SK-N-MC (cell line): ENCODE data around the gene C1orf74.

Experiments
- DNase-seq: peaks from one replicate; pipeline ENCODE4 v3.0.0-alpha.2; 2011; ENCODE audit warnings: low read depth, low spot score
- H3K27ac ChIP-seq: fragments of 200-600 bp; sonication (generic); 2 replicates; pipeline ENCODE4 v1.5.1; 2016; ENCODE audit warnings: mixed run types
- H3K36me3 ChIP-seq: fragments of 200-600 bp; sonication (generic); 2 replicates; pipeline ENCODE4 v1.6.1; 2017; ENCODE audit warnings: antibody characterized with exemption, low read length, mixed read lengths; ENCODE audit not compliant: insufficient read depth
- H3K4me3 ChIP-seq: fragments of 200-600 bp; sonication (generic); 2 replicates; pipeline ENCODE4 v1.5.1; 2016
- H3K9ac ChIP-seq: fragments of 200-600 bp; sonication (generic); 2 replicates; pipeline ENCODE4 v1.8.0; 2017; ENCODE audit warnings: mixed run types, mixed read lengths; ENCODE audit not compliant: insufficient read length
- H3K9me3 ChIP-seq: fragments of 200-600 bp; sonication (generic); 2 replicates; pipeline ENCODE4 v1.6.1; 2017; ENCODE audit warnings: low read depth, mild to moderate bottlenecking, antibody characterized with exemption, low read length, moderate library complexity, mixed read lengths
- EZH2 ChIP-seq: fragments of 200-600 bp; sonication (generic); IDR thresholded peaks from one replicate; pipeline ENCODE4 v1.6.1; 2017; ENCODE audit warnings: antibody characterized with exemption
- FOXP2 ChIP-seq: optimal IDR thresholded peaks from 2 replicates; pipeline ENCODE3; 2011; ENCODE audit warnings: mild to moderate bottlenecking, moderate library complexity; ENCODE audit not compliant: insufficient read depth; ENCODE audit errors: extremely low read length, control extremely low read depth
- POLR2AphosphoS5 ChIP-seq: IDR thresholded peaks from 2 replicates; pipeline ENCODE4 v1.6.1; 2012; ENCODE audit warnings: mild to moderate bottlenecking, low read depth, low read length, borderline replicate concordance

The C1orf74 gene

GRCh38 chr1:209785592-209785991 lies 1.2 kb upstream of the C1orf74 start:
- Histone ChIP-seq H3K4me3 (no peak overlapping the region), H3K27ac (no peak overlapping the region), H3K9me3 (peaks cover 5% of the 10 kb centered on the region; the same call in 1 of the 2 replicates), H3K9ac (no peak overlapping the region), H3K36me3 (peaks cover 10% of the 10 kb centered on the region; the same call in 1 of the 2 replicates)
- no peak for TF ChIP-seq POLR2AphosphoS5
- no peak for TF ChIP-seq EZH2
- TF ChIP-seq FOXP2, result no peak
- DNase-seq, result no peak

DNA sequence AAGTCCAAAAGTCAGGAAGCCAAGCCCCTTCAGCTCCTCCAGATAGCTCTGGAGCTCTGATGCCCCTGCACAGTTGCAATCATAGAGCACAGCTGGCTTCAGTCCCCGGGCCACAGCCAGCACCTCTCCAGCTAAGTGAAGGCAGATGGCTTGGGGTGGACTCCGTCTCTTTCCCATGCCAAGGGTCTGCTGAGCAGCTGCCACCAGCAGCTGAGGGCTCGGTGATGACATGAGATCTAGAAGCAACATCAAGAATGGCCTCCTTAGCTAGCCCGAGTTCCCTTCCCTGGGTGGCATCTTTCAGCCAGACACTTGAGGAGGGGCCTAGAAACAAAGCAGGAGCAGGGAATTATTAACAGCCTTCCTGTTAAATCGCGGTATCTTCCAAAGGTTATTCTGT lies 973 bp downstream of the C1orf74 start:
- Histone ChIP-seq H3K4me3 (peak overlapping the region; percentile 99), H3K27ac (no peak overlapping the region), H3K9ac (peak overlapping the region; percentile 99), H3K9me3 (peaks cover 5% of the 10 kb centered on the region; the same call in 1 of the 2 replicates), H3K36me3 (peaks cover 10% of the 10 kb centered on the region; the same call in 1 of the 2 replicates)
- TF ChIP-seq EZH2 (no peak), POLR2AphosphoS5 (no peak), FOXP2 (no peak)
- no peak for DNase-seq

DNA sequence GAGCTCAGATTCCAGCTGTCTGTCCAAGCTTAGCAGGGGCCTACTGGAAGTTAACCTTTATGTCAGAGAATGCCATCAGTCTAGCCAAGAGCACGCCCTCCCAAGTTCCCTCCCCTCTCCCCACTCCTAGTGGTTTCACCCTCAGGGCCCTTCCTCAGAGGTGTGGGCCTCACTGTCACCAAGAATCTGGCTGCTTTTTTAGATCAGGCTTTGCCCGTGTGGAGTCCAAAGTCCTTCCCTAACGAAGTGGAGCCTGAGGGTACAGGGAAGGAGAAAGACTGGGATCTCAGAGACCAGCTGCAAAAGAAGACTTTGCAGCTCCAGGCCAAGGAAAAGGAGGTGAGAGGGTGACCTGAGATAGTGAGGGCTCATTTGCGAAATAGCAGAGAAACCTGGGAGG lies 4.1 kb downstream of the C1orf74 start:
- TF ChIP-seq POLR2AphosphoS5 (no peak), EZH2 (no peak), FOXP2 (no peak)

DNA sequence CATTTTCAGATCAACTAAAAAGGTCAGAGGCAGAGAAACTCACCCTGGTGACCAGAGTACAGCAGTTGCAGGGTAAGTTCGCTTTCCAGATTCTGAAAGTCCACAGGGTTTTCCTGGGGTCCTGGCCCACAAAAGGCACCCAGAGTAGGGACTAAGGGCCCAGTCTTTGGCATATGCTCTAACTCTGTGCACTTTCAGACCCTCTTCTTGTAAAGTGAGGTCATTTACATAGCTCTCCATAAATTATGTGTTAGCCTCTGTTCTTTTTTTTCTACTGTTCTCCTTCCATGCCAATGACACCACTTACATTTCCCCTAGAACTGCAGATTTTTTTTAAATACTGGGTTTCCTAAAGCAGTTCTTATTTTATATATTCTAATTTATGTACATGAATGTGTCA lies 6.3 kb downstream of the C1orf74 start:
- no peak for DNase-seq
- H3K27ac ChIP-seq, result no peak overlapping the region

More for the DNA sequence above, 4.1 kb downstream of the C1orf74 start:
- Histone ChIP-seq H3K4me3 (no peak overlapping the region; the same call in 1 of the 2 replicates), H3K9me3 (peaks cover 5% of the 10 kb centered on the region; the same call in 1 of the 2 replicates), H3K9ac (peak overlapping the region; percentile 21), H3K36me3 (peaks cover 10% of the 10 kb centered on the region; the same call in 1 of the 2 replicates), H3K27ac (peak overlapping the region; percentile 15; the same call in 1 of the 2 replicates)
- no peak for DNase-seq

DNA sequence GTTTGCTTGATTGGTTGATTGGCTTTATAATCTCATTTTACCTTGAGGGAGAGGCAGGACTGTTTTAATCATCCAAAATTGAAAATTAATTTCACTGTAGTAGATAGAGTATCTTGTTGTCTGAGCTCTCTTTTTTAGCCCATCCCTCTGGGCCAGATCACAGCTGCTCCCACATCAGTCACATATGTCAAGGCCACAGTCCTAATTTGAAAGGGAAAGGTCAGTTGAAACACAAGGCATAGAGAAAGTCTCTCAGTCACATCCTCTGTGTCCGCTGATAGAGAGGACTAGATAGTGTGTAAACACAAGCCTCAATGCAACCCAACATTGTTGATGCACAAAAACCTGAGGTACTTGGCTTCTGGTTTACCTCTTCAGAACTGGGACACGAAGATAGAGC lies 6.8 kb downstream of the C1orf74 start:
- DNase-seq, result no peak
- H3K36me3 ChIP-seq, result peaks cover 4% of the 10 kb centered on the region; the same call in 1 of the 2 replicates
- no peaks in the 10 kb centered on the region for H3K9me3 ChIP-seq
- H3K27ac ChIP-seq, result no peak overlapping the region
- no peak overlapping the region for H3K4me3 ChIP-seq
- no peak overlapping the region for H3K9ac ChIP-seq
- no peak for TF ChIP-seq FOXP2
- no peak for TF ChIP-seq POLR2AphosphoS5
- TF ChIP-seq EZH2, result no peak

More for the DNA sequence above, 6.3 kb downstream of the C1orf74 start:
- Histone ChIP-seq H3K36me3 (peaks cover 10% of the 10 kb centered on the region; the same call in 1 of the 2 replicates), H3K4me3 (no peak overlapping the region), H3K9me3 (no peaks in the 10 kb centered on the region), H3K9ac (no peak overlapping the region)
- TF ChIP-seq POLR2AphosphoS5 (no peak), FOXP2 (no peak), EZH2 (no peak)

DNA sequence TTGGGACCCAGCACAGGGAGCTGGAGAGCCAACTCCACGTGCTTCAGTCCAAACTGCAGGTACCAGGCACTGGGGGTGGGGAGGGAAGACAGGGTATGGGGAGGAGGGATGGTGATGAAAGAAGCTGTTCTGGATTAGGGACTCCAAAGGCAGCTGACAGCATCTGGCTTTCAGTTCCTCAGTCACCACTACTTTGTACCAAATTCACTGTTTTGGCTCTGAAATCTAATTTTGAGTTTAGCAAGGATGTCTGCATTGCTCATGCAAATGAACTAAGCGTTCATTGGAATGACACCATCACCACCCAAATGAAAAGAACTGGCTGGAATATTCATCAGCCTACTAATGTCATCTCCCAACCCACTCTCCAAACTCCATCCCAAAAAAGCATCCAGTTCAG lies 8.7 kb downstream of the C1orf74 start:
- no peak overlapping the region for H3K9ac ChIP-seq

GRCh38 chr1:209774592-209774991 lies 9.8 kb downstream of the C1orf74 start:
- no peak for DNase-seq
- Histone ChIP-seq H3K36me3 (no peaks in the 10 kb centered on the region), H3K4me3 (no peak overlapping the region), H3K9ac (no peak overlapping the region), H3K9me3 (no peaks in the 10 kb centered on the region), H3K27ac (peak overlapping the region; percentile 42)
- TF ChIP-seq EZH2 (no peak), POLR2AphosphoS5 (no peak), FOXP2 (no peak)

More for the DNA sequence above, 8.7 kb downstream of the C1orf74 start:
- H3K36me3 ChIP-seq, result no peaks in the 10 kb centered on the region
- DNase-seq, result no peak
- H3K27ac ChIP-seq, result no peak overlapping the region
- TF ChIP-seq FOXP2 (no peak), POLR2AphosphoS5 (no peak), EZH2 (no peak)
- no peaks in the 10 kb centered on the region for H3K9me3 ChIP-seq
- no peak overlapping the region for H3K4me3 ChIP-seq

DNA sequence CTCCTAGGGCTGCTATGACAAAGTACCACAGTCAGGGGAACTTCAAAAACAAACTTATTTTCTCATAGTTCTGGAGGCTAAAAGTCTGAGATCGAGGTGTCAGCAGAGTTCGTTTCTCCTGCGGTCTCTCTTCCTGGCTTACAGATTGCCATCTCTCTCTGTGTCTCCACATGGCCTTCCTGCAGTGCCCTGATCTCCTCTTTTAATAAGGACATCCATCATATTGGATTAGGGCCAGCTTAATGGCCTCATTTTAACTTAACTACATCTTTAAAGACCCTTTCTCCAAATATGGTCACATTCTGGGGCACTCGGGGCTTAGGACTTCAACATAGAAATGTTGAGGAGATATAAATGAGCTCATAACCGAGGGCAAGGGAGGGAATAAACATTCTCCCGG lies 12.2 kb downstream of the C1orf74 start:
- H3K27ac ChIP-seq, result peak overlapping the region; percentile 38; the same call in 1 of the 2 replicates
- no peak overlapping the region for H3K4me3 ChIP-seq
- no peak for TF ChIP-seq EZH2
- H3K9ac ChIP-seq, result no peak overlapping the region
- H3K9me3 ChIP-seq, result no peaks in the 10 kb centered on the region
- no peaks in the 10 kb centered on the region for H3K36me3 ChIP-seq
- DNase-seq, result no peak

GRCh38 chr1:209770636-209771415 lies 13.5 kb downstream of the C1orf74 start:
- no peak overlapping the region for H3K27ac ChIP-seq
- no peaks in the 10 kb centered on the region for H3K9me3 ChIP-seq
- no peaks in the 10 kb centered on the region for H3K36me3 ChIP-seq
- no peak overlapping the region for H3K4me3 ChIP-seq
- DNase-seq, result no peak
- TF ChIP-seq POLR2AphosphoS5, result no peak
- no peak for TF ChIP-seq EZH2
- no peak overlapping the region for H3K9ac ChIP-seq
